Jurkat, Clone E6-1 (cell line): Measurements from ENCODE around the gene KRTAP4-6.
"Not testable (repeated sequence)": the region's sequence is repeated elsewhere in the genome, so short reads cannot be mapped to it uniquely, and the experiment has no call there.

Experiments used
- DNase-seq: peaks from one replicate; pipeline ENCODE4 v3.0.0-alpha.2; 2011; ENCODE audit warnings: low read depth, low spot score
- H3K4me3 ChIP-seq: 2 replicates; pipeline ENCODE4 v1.5.1; 2011; ENCODE audit warnings: mild to moderate bottlenecking, low read length, control low read depth, moderate library complexity

The KRTAP4-6 gene

GRCh38 chr17:41148971-41149651 is 8.8 kb upstream of the KRTAP4-6 start:
- not testable (repeated sequence) for H3K4me3 ChIP-seq, DNase-seq

GRCh38 chr17:41147531-41148204 is 7.3 kb upstream of the KRTAP4-6 start:
- no peak overlapping the region for H3K4me3 ChIP-seq
- no peak for DNase-seq

GRCh38 chr17:41145261-41145660 is 4.9 kb upstream of the KRTAP4-6 start:
- no peak for DNase-seq
- no peak overlapping the region for H3K4me3 ChIP-seq

- no peak for DNase-seq
- H3K4me3 ChIP-seq: no peak overlapping the region
Measured at GRCh38 chr17:41144846-41145245, 4.5 kb upstream of the KRTAP4-6 start.

DNA sequence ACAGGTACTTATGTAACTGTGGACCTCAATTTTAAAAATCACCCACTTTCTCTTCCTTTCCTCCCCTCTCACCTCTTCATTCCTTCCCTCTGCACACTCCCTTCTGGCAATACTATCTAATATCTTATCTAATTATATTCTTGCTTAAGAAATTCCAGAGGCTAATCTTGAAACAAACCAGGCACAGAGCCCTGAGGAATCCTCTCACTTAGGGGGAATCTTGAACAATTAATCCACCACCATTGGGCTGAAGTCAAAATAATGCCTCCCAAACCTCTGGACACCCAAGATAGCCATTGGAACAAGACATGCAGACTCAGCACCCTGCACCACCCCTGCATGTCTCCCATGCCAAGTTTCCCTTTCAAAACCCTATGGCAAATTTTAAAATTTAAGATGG is 1.0 kb upstream of the KRTAP4-6 start:
- no peak for DNase-seq
- no peak overlapping the region for H3K4me3 ChIP-seq

DNA sequence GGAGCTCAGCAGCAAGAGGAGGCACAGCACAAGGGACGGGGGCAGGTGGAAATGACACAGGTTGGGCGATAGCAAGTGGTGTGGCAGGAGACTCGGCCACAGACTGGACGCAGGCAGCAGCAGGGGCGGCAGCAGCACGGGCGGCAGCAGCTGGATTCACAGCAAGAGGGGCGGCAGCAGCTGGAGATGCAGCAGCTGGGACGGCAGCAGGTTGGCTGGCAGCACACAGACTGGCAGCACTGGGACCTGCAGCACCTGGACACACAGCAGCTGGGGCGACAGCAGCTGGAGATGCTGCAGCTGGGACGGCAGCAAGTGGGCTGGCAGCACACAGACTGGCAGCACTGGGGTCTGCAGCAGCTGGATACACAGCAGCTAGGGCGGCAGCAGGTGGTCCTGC is 479 bp downstream of the KRTAP4-6 start:
- not testable (repeated sequence) for DNase-seq, H3K4me3 ChIP-seq

- no peak overlapping the region for H3K4me3 ChIP-seq
- no peak for DNase-seq
Measured at GRCh38 chr17:41133880-41134735, 6.2 kb downstream of the KRTAP4-6 start.

DNA sequence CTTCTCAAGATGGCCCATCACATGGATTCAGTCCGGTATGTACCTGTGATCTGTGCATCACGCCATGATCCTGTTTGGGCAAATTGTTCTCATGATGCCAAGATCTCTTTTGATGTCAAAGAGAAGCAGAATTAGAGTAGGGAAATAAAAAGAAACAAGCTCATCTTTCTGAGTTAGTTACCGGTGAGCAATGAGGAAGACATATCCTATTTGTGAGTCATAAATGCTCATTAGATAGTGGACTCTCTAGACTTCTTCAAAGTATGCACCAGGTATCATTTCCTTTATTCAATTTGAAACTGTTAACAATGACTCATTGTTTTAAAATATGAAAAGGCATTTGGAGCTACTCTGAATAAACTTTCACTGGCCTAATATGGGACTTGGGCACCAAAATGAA is 8.4 kb downstream of the KRTAP4-6 start:
- no peak for DNase-seq

DNA sequence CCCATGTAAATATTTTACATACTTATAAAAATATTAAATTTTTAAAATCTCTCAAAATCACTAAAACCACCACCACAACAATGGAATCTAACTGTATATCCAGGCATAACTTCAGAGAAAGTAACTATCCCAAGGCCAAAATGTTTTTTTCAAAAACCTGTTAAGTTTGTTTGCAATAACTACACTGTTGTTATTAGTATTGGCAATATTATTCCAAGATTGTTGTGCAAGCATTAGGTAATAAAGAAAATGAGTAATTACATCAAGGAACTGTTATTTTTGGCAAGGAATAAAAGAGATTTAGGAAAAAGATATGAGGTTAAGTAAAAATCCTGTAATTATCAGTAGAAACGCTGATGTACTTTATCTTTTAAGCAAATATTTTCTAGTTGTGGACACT is 13.0 kb downstream of the KRTAP4-6 start:
- no peak overlapping the region for H3K4me3 ChIP-seq
- no peak for DNase-seq

More for the DNA sequence above, 8.4 kb downstream of the KRTAP4-6 start:
- H3K4me3 ChIP-seq: no peak overlapping the region

GRCh38 chr17:41126412-41126811 is 13.9 kb downstream of the KRTAP4-6 start:
- H3K4me3 ChIP-seq: no peak overlapping the region

GRCh38 chr17:41125064-41125463 is 15.3 kb downstream of the KRTAP4-6 start:
- no peak for DNase-seq
- H3K4me3 ChIP-seq: no peak overlapping the region

More at GRCh38 chr17:41126412-41126811, 13.9 kb downstream of the KRTAP4-6 start:
- DNase-seq: no peak

- DNase-seq, H3K4me3 ChIP-seq: not testable (repeated sequence)
Measured at GRCh38 chr17:41123991-41124371, 16.4 kb downstream of the KRTAP4-6 start, which contains the start of gene KRTAP4-12. KRTAP4-12 (minus strand) TSS chr17:41124182; CDS start chr17:41124122, 60 bp downstream.

GRCh38 chr17:41123292-41123990 is 16.9 kb downstream of the KRTAP4-6 start:
- DNase-seq: not testable (repeated sequence)

DNA sequence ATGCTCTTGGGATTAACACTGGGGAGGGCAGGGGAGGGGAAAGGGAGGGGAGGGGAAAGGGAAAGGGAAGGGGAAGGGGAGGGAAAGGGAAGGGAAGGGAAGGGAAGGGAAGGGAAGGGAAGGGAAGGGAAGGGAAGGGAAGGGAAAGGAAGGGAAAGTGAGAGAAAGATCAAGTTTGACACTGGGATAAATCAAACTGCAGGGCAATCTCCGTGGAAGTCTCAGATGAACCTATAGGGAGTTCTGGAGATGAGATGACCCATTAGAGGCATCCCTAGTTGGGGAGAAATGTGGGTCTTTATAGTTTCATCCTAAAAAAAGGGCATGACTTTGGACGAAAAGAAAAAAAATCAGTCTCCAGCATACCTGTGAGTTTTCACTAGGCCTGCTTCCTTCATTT is 18.6 kb downstream of the KRTAP4-6 start:
- no peak for DNase-seq
- no peak overlapping the region for H3K4me3 ChIP-seq

More at GRCh38 chr17:41123292-41123990, 16.9 kb downstream of the KRTAP4-6 start:
- not testable (repeated sequence) for H3K4me3 ChIP-seq

GRCh38 chr17:41119696-41120690 is 20.4 kb downstream of the KRTAP4-6 start:
- DNase-seq, H3K4me3 ChIP-seq: not testable (repeated sequence)

DNA sequence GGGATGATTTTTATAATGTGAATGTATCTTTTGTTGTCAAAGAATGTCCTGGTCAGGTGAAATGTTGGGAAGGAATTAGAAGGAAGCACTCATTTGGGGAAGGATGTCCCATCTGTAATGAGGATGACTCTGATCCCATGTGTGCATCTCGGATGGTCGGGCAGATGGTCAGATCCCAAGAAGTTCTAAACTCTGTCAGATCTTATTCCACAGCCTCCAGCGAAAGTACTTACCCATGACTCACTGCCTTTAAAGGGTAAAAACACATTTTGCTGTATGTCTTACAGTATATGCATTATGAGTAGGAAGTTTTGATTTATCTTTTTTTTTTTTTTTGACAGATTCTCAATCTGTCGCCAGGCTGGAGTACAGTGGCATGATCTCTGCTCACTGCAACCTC is 21.6 kb downstream of the KRTAP4-6 start:
- no peak for DNase-seq

GRCh38 chr17:41117846-41118386 is 22.4 kb downstream of the KRTAP4-6 start, which contains the start of gene KRTAP4-11:
KRTAP4-11 (minus strand) TSS chr17:41118373; CDS start chr17:41118315, 58 bp downstream.
- H3K4me3 ChIP-seq, DNase-seq: not testable (repeated sequence)

More for the DNA sequence above, 21.6 kb downstream of the KRTAP4-6 start:
- H3K4me3 ChIP-seq: no peak overlapping the region
